ENCODE results near the gene UROD.

DNA sequence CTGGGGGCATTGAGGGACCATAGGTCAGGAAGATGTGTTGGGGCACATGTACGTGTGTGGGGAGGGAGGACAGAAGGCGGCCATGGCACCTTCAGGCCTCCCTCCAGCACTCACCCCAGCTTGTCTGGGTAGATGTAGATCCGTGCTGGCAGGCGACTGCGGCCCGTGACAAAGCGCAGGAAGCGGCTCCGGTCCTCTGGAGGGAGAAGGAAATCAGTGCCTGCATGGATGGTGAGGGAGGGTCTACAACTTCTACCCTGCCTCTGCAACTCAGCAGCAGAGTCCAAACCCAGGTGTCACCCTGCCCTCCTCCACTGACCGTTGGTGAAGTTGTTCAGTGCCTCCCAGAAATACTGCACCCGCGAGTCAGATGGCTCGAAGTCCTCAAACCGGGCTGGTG lies 8.3 kb upstream of the UROD start:
- TF ChIP-seq, protein P1, sequence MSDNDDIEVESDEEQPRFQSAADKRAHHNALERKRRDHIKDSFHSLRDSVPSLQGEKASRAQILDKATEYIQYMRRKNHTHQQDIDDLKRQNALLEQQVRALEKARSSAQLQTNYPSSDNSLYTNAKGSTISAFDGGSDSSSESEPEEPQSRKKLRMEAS (IDR thresholded peaks at IDR 0.05; ENCODE audit: low read depth, low read length), result no peak
- TF ChIP-seq, protein P2, sequence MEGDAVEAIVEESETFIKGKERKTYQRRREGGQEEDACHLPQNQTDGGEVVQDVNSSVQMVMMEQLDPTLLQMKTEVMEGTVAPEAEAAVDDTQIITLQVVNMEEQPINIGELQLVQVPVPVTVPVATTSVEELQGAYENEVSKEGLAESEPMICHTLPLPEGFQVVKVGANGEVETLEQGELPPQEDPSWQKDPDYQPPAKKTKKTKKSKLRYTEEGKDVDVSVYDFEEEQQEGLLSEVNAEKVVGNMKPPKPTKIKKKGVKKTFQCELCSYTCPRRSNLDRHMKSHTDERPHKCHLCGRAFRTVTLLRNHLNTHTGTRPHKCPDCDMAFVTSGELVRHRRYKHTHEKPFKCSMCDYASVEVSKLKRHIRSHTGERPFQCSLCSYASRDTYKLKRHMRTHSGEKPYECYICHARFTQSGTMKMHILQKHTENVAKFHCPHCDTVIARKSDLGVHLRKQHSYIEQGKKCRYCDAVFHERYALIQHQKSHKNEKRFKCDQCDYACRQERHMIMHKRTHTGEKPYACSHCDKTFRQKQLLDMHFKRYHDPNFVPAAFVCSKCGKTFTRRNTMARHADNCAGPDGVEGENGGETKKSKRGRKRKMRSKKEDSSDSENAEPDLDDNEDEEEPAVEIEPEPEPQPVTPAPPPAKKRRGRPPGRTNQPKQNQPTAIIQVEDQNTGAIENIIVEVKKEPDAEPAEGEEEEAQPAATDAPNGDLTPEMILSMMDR (IDR thresholded peaks at IDR 0.05; ENCODE audit: low read depth, low read length), result no peak
- no peak for TF ChIP-seq POLR2A (IDR thresholded peaks at IDR 0.05; ENCODE audit: extremely low read depth, insufficient read length)
